Cardiac muscle cell (in vitro differentiated cells and primary cell): Measurements from ENCODE around the gene PSPN. TPM values are rescaled to one million over a fixed set of nuclear protein-coding genes. Genes with fewer than 3 reads are reported as not detected.

Experiments
- DNase-seq, 2 donors: peaks; one replicate each; pipeline versions ENCODE4 v3.0.0 to v3.0.0-alpha.2; 2010 to 2017; ENCODE audit warnings: low read depth in 1 of 2, low spot score in 1 of 2
- H3K27ac ChIP-seq: fragments of 200-600 bp; sonication (generic); 2 replicates; pipeline ENCODE4 v1.5.1; 2016
- H3K27me3 ChIP-seq: fragments of 200-600 bp; sonication (generic); 2 replicates; pipeline ENCODE4 v1.6.0; 2016; ENCODE audit warnings: control low read depth
- H3K36me3 ChIP-seq: fragments of 200-600 bp; sonication (generic); 2 replicates; pipeline ENCODE4 v1.5.1; 2016; ENCODE audit warnings: control low read depth
- H3K4me1 ChIP-seq: fragments of 200-600 bp; sonication (generic); 2 replicates; pipeline ENCODE4 v1.8.1; 2017; ENCODE audit warnings: low read depth, mild to moderate bottlenecking, mixed run types
- H3K4me3 ChIP-seq: fragments of 200-600 bp; sonication (generic); 2 replicates; pipeline ENCODE4 v1.5.1; 2016; ENCODE audit warnings: mild to moderate bottlenecking
- H3K9me3 ChIP-seq: fragments of 200-600 bp; sonication (generic); 2 replicates; pipeline ENCODE4 v1.5.1; 2017; ENCODE audit warnings: low read depth, mild to moderate bottlenecking, control low read depth
- polyA plus RNA-seq: library from polyadenylated mRNA; unstranded; fragments of >200 nt; fragmentation: Nextera tagmentation; extraction: Ambion mirVana; gene quantifications from 2 replicates; pipeline ENCODE4 v1.2.1, GENCODE V29; 2016
- total RNA-seq: library from RNA; depleted of rRNA; stranded (reverse); fragments of >200 nt; gene quantifications from 2 replicates; pipeline ENCODE4 v1.2.3, GENCODE V29; 2016
- TF ChIP-seq, protein P1 (sequence below): IDR thresholded peaks from 2 replicates; pipeline ENCODE4 v1.5.1; 2012; ENCODE audit warnings: low read depth, mild to moderate bottlenecking, low read length

Gene PSPN
- total and polyA plus RNA-seq, 2 experiments from 2014 or later, result 3.0 TPM

DNA sequence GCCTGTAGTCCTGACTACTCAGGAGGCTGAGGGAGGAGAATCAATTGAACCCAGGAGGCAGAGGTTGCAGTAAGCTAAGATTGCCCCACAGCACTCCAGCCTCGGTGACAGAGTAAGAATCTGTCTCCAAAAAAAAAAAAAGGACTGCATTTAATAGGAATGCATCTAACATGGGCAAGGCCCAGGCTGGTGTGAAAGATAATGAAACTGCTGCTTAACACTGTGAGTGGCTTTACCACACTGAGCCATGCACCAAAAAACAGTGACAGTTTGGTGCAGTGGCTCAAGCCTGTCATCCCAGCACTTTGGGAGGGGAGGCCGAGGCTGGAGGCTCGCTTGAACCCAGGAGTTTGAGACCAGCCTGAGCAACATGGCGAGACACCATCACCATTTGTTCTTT is 8.6 kb upstream of the PSPN start:
- peaks cover 61% of the 10 kb centered on the region for H3K36me3 ChIP-seq
- DNase-seq, result no peak

GRCh38 chr19:6383188-6383587 is 7.5 kb upstream of the PSPN start:
- H3K4me3 ChIP-seq, result no peak overlapping the region
- TF ChIP-seq, protein P1, sequence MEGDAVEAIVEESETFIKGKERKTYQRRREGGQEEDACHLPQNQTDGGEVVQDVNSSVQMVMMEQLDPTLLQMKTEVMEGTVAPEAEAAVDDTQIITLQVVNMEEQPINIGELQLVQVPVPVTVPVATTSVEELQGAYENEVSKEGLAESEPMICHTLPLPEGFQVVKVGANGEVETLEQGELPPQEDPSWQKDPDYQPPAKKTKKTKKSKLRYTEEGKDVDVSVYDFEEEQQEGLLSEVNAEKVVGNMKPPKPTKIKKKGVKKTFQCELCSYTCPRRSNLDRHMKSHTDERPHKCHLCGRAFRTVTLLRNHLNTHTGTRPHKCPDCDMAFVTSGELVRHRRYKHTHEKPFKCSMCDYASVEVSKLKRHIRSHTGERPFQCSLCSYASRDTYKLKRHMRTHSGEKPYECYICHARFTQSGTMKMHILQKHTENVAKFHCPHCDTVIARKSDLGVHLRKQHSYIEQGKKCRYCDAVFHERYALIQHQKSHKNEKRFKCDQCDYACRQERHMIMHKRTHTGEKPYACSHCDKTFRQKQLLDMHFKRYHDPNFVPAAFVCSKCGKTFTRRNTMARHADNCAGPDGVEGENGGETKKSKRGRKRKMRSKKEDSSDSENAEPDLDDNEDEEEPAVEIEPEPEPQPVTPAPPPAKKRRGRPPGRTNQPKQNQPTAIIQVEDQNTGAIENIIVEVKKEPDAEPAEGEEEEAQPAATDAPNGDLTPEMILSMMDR, result no peak
- peaks cover 52% of the 10 kb centered on the region for H3K36me3 ChIP-seq
- H3K27ac ChIP-seq, result no peak overlapping the region
- no peaks in the 10 kb centered on the region for H3K4me1 ChIP-seq
- no peak for DNase-seq
- no peaks in the 10 kb centered on the region for H3K9me3 ChIP-seq
- no peaks in the 10 kb centered on the region for H3K27me3 ChIP-seq

More for the DNA sequence above, 8.6 kb upstream of the PSPN start:
- H3K9me3 ChIP-seq, result no peaks in the 10 kb centered on the region
- TF ChIP-seq, protein P1, result no peak
- no peaks in the 10 kb centered on the region for H3K4me1 ChIP-seq
- no peak overlapping the region for H3K4me3 ChIP-seq
- no peak overlapping the region for H3K27ac ChIP-seq
- no peaks in the 10 kb centered on the region for H3K27me3 ChIP-seq

DNA sequence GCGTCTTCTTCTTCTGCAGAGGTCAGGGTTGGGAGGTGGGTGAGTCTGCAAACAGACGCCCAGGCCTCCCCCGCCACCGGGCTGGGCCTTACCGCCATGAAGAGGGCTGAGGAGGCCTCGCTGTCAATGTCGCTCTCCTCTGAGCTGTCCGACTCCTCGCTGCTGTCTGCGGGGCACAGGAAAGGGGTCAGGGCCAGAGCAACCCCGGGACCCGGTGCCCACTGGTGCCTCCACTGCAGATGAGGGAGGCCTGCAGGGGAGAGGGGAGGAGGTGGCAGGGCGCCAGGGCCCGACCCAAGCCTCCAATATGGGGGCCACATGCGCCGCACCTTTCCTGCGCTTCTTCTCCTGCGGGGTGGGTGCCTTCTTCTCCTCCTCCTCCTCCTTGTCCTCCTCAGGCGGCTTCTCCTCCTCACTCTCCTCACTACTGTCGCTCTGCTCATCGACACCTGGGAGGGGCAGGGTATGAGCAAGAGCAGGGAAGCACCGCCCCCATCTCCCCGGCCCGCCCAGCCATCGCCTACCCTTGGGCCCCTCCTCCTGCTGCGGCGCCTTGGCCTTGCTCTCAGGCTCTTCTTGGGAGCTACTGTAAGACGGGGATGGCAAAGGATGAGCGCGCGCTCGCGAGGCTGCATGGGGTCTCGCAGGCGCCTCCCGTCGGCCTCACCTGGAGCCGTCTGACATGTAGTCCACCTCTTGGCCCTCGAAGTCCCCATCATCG is 5.5 kb upstream of the PSPN start:
- no peaks in the 10 kb centered on the region for H3K9me3 ChIP-seq
- H3K4me1 ChIP-seq, result no peaks in the 10 kb centered on the region
- no peaks in the 10 kb centered on the region for H3K27me3 ChIP-seq
- no peak overlapping the region for H3K27ac ChIP-seq
- no peak overlapping the region for H3K4me3 ChIP-seq
- no peak for DNase-seq
- TF ChIP-seq, protein P1, result no peak
- H3K36me3 ChIP-seq, result peaks cover 38% of the 10 kb centered on the region

DNA sequence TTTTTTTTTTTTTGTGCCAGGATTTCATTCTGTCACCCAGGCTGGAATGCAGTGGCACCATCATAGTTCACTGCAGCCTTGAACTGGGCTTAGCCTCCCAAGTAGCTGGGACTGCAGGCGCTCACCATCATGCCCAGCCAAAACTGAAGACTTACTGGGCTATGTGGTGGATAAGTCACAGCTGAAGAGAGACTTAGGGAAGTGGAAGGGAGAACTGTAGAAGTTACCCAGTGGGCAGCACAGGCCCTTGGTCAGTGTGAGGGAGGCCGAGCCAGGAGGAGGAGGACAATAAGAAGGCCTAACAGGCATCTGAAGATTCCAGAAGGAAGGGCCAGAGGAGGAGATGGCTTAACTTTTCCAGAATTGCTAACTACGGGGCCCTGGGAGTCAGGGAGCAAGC is 4.0 kb upstream of the PSPN start:
- no peak for DNase-seq
- H3K36me3 ChIP-seq, result peaks cover 28% of the 10 kb centered on the region

GRCh38 chr19:6378486-6378885 is 2.8 kb upstream of the PSPN start:
- TF ChIP-seq, protein P1, result no peak
- peaks cover 4% of the 10 kb centered on the region for H3K4me1 ChIP-seq
- no peak for DNase-seq
- no peak overlapping the region for H3K4me3 ChIP-seq
- no peaks in the 10 kb centered on the region for H3K27me3 ChIP-seq
- H3K27ac ChIP-seq, result peak overlapping the region; percentile 48
- no peaks in the 10 kb centered on the region for H3K9me3 ChIP-seq
- peaks cover 28% of the 10 kb centered on the region for H3K36me3 ChIP-seq

More for the DNA sequence above, 4.0 kb upstream of the PSPN start:
- TF ChIP-seq, protein P1, result no peak
- no peaks in the 10 kb centered on the region for H3K9me3 ChIP-seq
- no peak overlapping the region for H3K27ac ChIP-seq
- no peak overlapping the region for H3K4me3 ChIP-seq
- no peaks in the 10 kb centered on the region for H3K4me1 ChIP-seq
- no peaks in the 10 kb centered on the region for H3K27me3 ChIP-seq
